ENCODE results near the gene CCDC87.

GRCh38 chr11:66542362-66542761 lies 50.5 kb downstream of the CCDC87 start:
- TF ChIP-seq POLR2A (IDR thresholded peaks at IDR 0.05) (no peak), CTCF (IDR thresholded peaks at IDR 0.05) (no peak)

Data from testis (tissue), 2 donors.